HG03095 (cell line): ENCODE measurements around the gene TMEM63B.

ENCODE experiments used
- ATAC-seq: cut with Tn5 transposase; IDR thresholded peaks from one replicate; pipeline ENCODE4 v1.9.1; 2021; ENCODE audit warnings: moderate library complexity; ENCODE audit not compliant: unreplicated experiment

The TMEM63B gene

DNA sequence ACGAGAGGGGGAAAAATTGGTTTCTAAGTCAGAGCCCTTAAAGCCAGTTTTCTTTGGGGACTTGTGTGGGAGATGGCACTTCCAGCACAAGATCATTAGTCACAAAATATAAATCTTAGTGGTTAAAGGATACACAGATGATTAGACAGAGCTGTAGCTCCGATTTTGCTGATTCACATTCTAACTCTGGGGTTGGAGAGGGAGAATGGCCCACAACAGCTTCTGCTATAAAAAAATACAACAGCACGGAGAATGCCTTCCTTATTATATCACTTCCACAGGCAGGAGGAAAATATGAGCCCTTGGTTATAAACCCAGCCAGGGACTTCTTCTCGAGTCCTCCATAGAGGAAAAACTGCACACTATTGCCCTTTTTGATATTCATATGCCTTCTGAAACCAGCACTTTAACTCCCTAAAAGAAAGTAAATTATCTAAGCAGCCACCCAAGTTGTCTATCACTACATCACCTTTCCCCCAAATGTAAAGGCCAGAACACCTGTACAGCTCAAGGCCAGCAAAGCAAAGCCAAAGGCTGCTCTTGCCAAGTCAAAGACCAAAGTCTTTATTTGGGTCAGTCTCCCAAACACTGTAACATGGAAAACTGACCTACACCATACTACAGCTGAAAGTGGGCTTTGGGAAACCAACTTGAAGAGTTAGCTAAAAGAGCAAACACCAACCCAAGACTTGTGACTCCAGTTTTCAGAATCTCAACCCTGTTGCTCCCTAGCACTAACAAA lies 10.5 kb upstream of the TMEM63B start:
- ATAC-seq = no peak

GRCh38 chr6:44117397-44118128 lies 9.8 kb upstream of the TMEM63B start:
- ATAC-seq = no peak

DNA sequence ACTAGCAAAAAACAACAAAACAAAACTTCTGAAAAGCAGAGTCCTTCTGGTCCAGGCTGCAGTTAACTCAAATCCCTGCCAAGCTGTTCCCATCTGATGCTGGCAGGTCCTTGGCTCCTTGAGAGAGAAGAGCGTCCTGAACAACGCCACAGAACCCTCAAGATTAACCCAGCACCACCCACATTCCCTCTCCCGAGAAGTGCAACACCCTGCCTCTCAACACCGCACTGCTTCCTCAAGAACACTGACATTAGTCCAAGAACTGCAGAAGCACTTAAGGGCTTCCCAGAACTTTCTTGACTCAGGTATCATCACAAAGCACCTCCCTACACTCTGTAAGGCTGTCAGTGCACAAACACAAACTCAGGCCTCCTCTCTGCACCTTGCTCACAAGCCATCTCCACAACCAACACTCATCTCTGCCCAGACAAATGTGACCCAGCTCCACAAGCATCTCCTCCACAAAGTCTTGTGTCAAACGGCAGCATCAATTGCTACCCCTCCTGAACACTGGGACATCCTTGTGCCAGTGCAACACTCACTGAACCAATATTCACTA lies 7.6 kb upstream of the TMEM63B start:
- ATAC-seq = no peak

DNA sequence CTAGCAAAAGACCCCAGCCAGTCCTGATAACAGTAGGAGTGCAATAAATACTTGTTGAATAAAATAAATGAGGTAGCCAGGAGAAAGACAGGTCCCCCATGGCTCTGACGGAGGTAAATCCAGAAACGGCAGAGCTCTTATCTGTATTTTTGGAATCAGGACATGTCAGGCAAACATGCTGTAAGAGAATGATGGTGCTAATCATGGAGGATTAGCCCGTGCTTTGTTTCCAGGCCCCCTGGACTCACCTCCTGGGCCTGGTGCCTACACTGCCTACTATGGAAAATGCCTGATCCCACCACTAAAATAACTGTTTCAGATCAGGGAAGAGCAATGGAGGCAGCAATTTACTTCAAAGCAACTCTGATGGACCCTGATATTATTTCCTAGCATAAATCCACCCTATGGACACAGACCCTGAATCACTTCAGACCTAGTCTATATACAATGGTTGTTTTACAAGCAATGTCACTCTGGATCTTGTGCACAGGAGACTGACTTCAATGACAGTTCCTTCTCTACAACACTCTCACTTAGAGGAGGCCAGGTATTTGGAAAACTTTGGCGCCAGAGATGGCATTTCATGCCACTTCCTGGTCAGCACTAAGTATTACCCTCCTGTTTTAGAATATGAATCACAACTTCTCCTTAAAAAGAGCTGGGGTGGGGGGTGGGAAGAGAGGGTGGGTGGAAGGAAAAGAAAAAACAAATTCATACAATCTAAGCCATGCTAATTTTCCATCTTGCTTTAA lies 6.5 kb upstream of the TMEM63B start:
- no peak for ATAC-seq

DNA sequence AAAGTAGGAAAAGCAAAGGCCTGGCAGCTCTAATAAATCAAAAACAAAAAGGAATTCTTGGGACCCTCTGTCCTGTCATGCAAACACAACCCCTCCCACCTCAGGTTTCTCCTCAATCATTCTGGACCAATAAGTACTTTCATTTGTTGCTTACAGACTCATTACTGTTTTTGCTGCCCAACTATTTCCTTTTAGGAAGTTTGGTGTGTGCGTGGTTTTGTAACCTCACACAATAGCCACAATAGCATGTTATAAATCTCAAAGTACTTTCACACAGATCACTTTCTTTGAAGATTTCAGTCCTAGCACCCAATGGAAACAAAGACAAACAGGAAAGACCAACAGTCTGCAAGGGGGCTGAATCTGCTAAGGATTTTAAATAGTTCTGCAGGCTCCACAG lies 4.6 kb upstream of the TMEM63B start:
- no peak for ATAC-seq

DNA sequence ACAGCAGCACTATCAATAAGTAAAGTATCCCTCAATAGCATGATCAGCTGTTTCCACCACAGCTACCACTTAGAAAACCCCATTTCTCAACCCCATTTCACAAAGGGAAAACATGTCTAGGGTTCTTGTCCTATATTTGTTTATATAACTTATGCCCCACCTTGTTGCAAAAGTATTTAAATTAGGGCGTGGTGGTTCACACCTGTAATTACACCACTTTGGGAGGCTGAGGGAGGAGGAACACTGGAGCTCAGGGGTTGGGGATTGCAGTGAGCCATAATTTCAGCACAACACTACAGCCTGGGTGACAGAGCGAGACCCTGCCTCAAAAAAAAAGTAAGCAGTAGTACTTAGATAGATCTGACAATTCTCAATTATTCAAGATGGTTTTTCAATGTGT lies 3.8 kb upstream of the TMEM63B start:
- ATAC-seq = no peak

- ATAC-seq = no peak
Measured at GRCh38 chr6:44126320-44127149, 819 bp upstream of the TMEM63B start.

GRCh38 chr6:44128020-44128917 lies 915 bp downstream of the TMEM63B start:
- no peak for ATAC-seq

DNA sequence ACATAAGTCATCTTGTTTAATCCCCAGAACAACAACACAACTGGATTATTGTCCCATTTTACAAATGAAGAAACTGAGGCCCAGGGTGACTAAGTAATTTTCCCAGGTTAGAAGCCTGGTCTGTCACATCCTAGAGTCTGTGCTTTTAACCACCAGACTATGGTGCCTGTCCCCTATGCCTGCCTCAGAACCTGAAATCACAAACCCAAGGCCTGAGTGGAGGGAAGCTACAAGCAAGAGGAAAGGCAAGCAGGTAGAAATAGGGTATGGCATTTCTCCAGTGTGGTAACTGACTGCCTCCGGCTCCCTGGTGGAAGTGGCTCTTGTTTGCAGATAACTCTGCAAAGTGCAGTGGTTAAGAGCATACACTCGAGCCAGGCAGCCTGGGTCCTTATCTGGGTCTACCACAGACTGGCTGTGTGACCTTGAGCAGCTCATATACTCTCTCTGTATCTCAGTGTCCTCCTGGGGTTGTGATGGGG lies 2.5 kb downstream of the TMEM63B start:
- no peak for ATAC-seq

GRCh38 chr6:44131892-44132291 lies 4.5 kb downstream of the TMEM63B start:
- ATAC-seq = no peak

DNA sequence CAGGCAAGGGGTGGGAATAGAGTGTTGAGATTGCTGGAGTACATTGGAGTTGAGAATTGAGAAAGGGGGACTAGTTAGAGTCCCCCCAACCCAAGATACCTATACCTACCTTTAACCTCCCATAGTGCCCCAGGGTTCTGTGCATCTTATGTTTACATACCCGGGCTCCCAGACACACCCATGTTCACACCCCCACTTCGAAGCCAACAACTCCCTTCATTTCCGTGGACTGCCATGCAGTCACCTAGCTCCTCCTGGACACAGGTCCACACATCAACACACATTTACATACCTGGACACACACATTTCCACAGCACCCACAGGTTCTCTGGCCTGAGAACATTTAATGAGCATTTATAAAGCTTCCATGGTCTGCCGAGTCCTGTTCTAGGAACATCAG lies 5.1 kb downstream of the TMEM63B start:
- ATAC-seq = no peak

- ATAC-seq = no peak
Measured at GRCh38 chr6:44133003-44133931, 5.9 kb downstream of the TMEM63B start.

DNA sequence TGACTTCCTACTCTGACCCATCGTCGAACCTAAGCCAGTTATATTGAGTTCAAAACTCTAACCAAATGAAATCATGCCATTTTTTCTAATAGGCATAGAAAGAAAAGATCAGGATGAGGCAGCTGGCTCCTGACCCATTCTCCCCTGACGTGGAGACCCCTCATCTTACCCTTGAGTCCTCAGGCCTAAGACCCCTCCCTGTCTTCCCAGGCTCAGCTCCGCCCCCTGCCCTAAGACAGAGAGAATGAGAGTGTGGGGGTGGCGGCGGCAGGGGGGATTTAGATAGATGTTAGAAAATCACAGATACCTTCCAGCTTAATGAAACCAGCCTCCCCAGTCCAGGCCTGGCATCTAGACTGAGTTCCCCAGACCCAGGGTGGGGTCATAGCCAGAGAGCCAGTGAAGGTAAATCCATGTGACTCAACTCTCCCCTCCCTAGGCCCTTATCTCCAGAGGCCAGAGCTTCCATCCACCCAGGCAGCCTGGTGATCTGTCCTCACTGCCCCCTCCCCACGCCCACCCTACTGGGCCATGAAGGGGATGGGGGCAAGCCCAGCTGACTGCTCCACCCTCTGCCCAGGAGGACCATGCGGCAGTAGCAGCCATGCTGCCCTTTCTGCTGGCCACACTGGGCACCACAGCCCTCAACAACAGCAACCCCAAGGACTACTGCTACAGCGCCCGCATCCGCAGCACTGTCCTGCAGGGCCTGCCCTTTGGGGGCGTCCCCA lies 6.8 kb downstream of the TMEM63B start:
- no peak for ATAC-seq

GRCh38 chr6:44135173-44135758 lies 7.9 kb downstream of the TMEM63B start:
- no peak for ATAC-seq

- ATAC-seq = no peak
Measured at GRCh38 chr6:44135875-44136274, 8.5 kb downstream of the TMEM63B start.

- no peak for ATAC-seq
Measured at GRCh38 chr6:44138717-44139350, 11.5 kb downstream of the TMEM63B start.

GRCh38 chr6:44139351-44139743 lies 12.0 kb downstream of the TMEM63B start:
- no peak for ATAC-seq
